Activated naive CD8-positive, alpha-beta T cell treated with anti-CD3 and anti-CD28 coated beads, Interleukin-2, amount 10 ng/mL, durations not matched to agents 7 days and 5 days (primary cell): Measurements from ENCODE around the gene LMTK2. TPM values are rescaled to one million over a fixed set of nuclear protein-coding genes. Genes with fewer than 3 reads are reported as not detected.

Experiments
- ATAC-seq: fragments of 150-1000 bp; cut with Tn5 transposase; one replicate; pipeline ENCODE4 v1.10.0; 2021; ENCODE audit warnings: low read depth, moderate library complexity
- POLR2A ChIA-PET: fragments of 350-600 bp; sonication (Branson Sonifier 250); formaldehyde crosslinking; loops from one replicate; lab custom pipeline; 2021; ENCODE audit warnings: antibody characterized with exemption; lab: Charles Lee
- DNase-seq: peaks from one replicate; pipeline ENCODE4 v3.0.0; 2021
- H3K27ac Mint-ChIP-seq: one replicate; pipeline ENCODE4 v1.8.0; 2022; ENCODE audit warnings: mild to moderate bottlenecking, mixed read lengths
- H3K27me3 Mint-ChIP-seq: one replicate; pipeline ENCODE4 v1.8.0; 2022; ENCODE audit warnings: mild to moderate bottlenecking, moderate library complexity, mixed read lengths
- H3K36me3 Mint-ChIP-seq: one replicate; pipeline ENCODE4 v1.8.0; 2021; ENCODE audit warnings: mild to moderate bottlenecking, mixed read lengths
- H3K4me1 Mint-ChIP-seq: one replicate; pipeline ENCODE4 v1.8.0; 2021; ENCODE audit warnings: mixed read lengths
- H3K4me3 Mint-ChIP-seq: one replicate; pipeline ENCODE4 v1.8.0; 2022; ENCODE audit warnings: mild to moderate bottlenecking, moderate library complexity, mixed read lengths
- H3K9me3 Mint-ChIP-seq: one replicate; pipeline ENCODE4 v1.8.0; 2021; ENCODE audit warnings: mixed read lengths
- total RNA-seq, 2 experiments: library from RNA; stranded (reverse); gene quantifications; one replicate each; pipeline ENCODE4 v1.2.3, GENCODE V29; 2021

LMTK2 gene
- total RNA-seq, 2 experiments from 2014 or later = 13.1 to 13.5 TPM

- no peak overlapping the region for H3K27ac Mint-ChIP-seq
- no peak for ATAC-seq
- no peaks in the 10 kb centered on the region for H3K9me3 Mint-ChIP-seq
- H3K36me3 Mint-ChIP-seq = peaks cover 4% of the 10 kb centered on the region
- DNase-seq = no peak
- no peaks in the 10 kb centered on the region for H3K27me3 Mint-ChIP-seq
- H3K4me3 Mint-ChIP-seq = no peak overlapping the region
- POLR2A ChIA-PET = no interaction called here
- H3K4me1 Mint-ChIP-seq = no peaks in the 10 kb centered on the region
Observed at GRCh38 chr7:98177553-98177952, 70.9 kb downstream of the LMTK2 start.

GRCh38 chr7:98178321-98178720 is 71.7 kb downstream of the LMTK2 start:
- POLR2A ChIA-PET = no interaction called here
- H3K9me3 Mint-ChIP-seq = no peaks in the 10 kb centered on the region
- ATAC-seq (no peak), DNase-seq (no peak)
- H3K27me3 Mint-ChIP-seq = no peaks in the 10 kb centered on the region
- H3K27ac Mint-ChIP-seq = no peak overlapping the region
- no peak overlapping the region for H3K4me3 Mint-ChIP-seq
- no peaks in the 10 kb centered on the region for H3K4me1 Mint-ChIP-seq
- peaks cover 9% of the 10 kb centered on the region for H3K36me3 Mint-ChIP-seq

GRCh38 chr7:98178762-98179490 is 72.3 kb downstream of the LMTK2 start:
- no peaks in the 10 kb centered on the region for H3K4me1 Mint-ChIP-seq
- no peaks in the 10 kb centered on the region for H3K27me3 Mint-ChIP-seq
- no peaks in the 10 kb centered on the region for H3K9me3 Mint-ChIP-seq
- POLR2A ChIA-PET = no interaction called here
- no peak overlapping the region for H3K4me3 Mint-ChIP-seq
- DNase-seq (no peak), ATAC-seq (no peak)
- no peak overlapping the region for H3K27ac Mint-ChIP-seq
- H3K36me3 Mint-ChIP-seq = peaks cover 9% of the 10 kb centered on the region

- no peak for DNase-seq
- Mint-ChIP-seq H3K4me3 (no peak overlapping the region), H3K9me3 (no peaks in the 10 kb centered on the region), H3K27ac (no peak overlapping the region), H3K27me3 (no peaks in the 10 kb centered on the region), H3K36me3 (peaks cover 9% of the 10 kb centered on the region), H3K4me1 (peaks cover 2% of the 10 kb centered on the region)
- POLR2A ChIA-PET = no interaction called here
- ATAC-seq = no peak
Observed at GRCh38 chr7:98180751-98181150, 74.1 kb downstream of the LMTK2 start.

GRCh38 chr7:98185101-98185500 is 78.4 kb downstream of the LMTK2 start:
- Mint-ChIP-seq H3K36me3 (peaks cover 27% of the 10 kb centered on the region), H3K4me3 (no peak overlapping the region), H3K4me1 (peaks cover 9% of the 10 kb centered on the region), H3K9me3 (peaks cover 4% of the 10 kb centered on the region), H3K27ac (no peak overlapping the region), H3K27me3 (no peaks in the 10 kb centered on the region)
- DNase-seq = no peak
- ATAC-seq = no peak
- POLR2A ChIA-PET = no interaction called here

- no peak overlapping the region for H3K27ac Mint-ChIP-seq
- POLR2A ChIA-PET = no interaction called here
- H3K36me3 Mint-ChIP-seq = peaks cover 32% of the 10 kb centered on the region
- peaks cover 12% of the 10 kb centered on the region for H3K4me1 Mint-ChIP-seq
- no peaks in the 10 kb centered on the region for H3K27me3 Mint-ChIP-seq
- peaks cover 4% of the 10 kb centered on the region for H3K9me3 Mint-ChIP-seq
- H3K4me3 Mint-ChIP-seq = no peak overlapping the region
- ATAC-seq (no peak), DNase-seq (no peak)
Observed at GRCh38 chr7:98186452-98187137, 79.9 kb downstream of the LMTK2 start.

GRCh38 chr7:98187138-98187502 is 80.5 kb downstream of the LMTK2 start:
- Mint-ChIP-seq H3K9me3 (peaks cover 4% of the 10 kb centered on the region), H3K4me1 (peaks cover 12% of the 10 kb centered on the region), H3K36me3 (peaks cover 32% of the 10 kb centered on the region), H3K4me3 (no peak overlapping the region), H3K27me3 (no peaks in the 10 kb centered on the region), H3K27ac (no peak overlapping the region)
- DNase-seq (no peak), ATAC-seq (no peak)
- POLR2A ChIA-PET = no interaction called here

GRCh38 chr7:98189559-98189958 is 82.9 kb downstream of the LMTK2 start:
- Mint-ChIP-seq H3K4me3 (no peak overlapping the region), H3K9me3 (peaks cover 4% of the 10 kb centered on the region), H3K4me1 (peaks cover 10% of the 10 kb centered on the region), H3K27ac (no peak overlapping the region), H3K36me3 (peaks cover 25% of the 10 kb centered on the region), H3K27me3 (no peaks in the 10 kb centered on the region)
- POLR2A ChIA-PET = no interaction called here
- ATAC-seq = no peak
- DNase-seq = no peak

- Mint-ChIP-seq H3K4me1 (peaks cover 10% of the 10 kb centered on the region), H3K27me3 (no peaks in the 10 kb centered on the region), H3K36me3 (peaks cover 25% of the 10 kb centered on the region), H3K4me3 (no peak overlapping the region), H3K27ac (no peak overlapping the region), H3K9me3 (peaks cover 4% of the 10 kb centered on the region)
- POLR2A ChIA-PET = no interaction called here
- ATAC-seq (no peak), DNase-seq (no peak)
Observed at GRCh38 chr7:98191668-98192431, 85.2 kb downstream of the LMTK2 start.

GRCh38 chr7:98192781-98193457 is 86.3 kb downstream of the LMTK2 start:
- H3K9me3 Mint-ChIP-seq = peaks cover 4% of the 10 kb centered on the region
- H3K36me3 Mint-ChIP-seq = peaks cover 25% of the 10 kb centered on the region
- no peak overlapping the region for H3K27ac Mint-ChIP-seq
- no peak overlapping the region for H3K4me3 Mint-ChIP-seq
- no peaks in the 10 kb centered on the region for H3K27me3 Mint-ChIP-seq
- peaks cover 10% of the 10 kb centered on the region for H3K4me1 Mint-ChIP-seq
- POLR2A ChIA-PET = no interaction called here
- ATAC-seq (no peak), DNase-seq (no peak)

- H3K27me3 Mint-ChIP-seq = no peaks in the 10 kb centered on the region
- peaks cover 20% of the 10 kb centered on the region for H3K36me3 Mint-ChIP-seq
- POLR2A ChIA-PET = no interaction called here
- no peak overlapping the region for H3K4me3 Mint-ChIP-seq
- no peak overlapping the region for H3K27ac Mint-ChIP-seq
- H3K9me3 Mint-ChIP-seq = peaks cover 4% of the 10 kb centered on the region
- peaks cover 8% of the 10 kb centered on the region for H3K4me1 Mint-ChIP-seq
- DNase-seq (no peak), ATAC-seq (no peak)
Observed at GRCh38 chr7:98193474-98194180, 87.0 kb downstream of the LMTK2 start.

- peaks cover 18% of the 10 kb centered on the region for H3K36me3 Mint-ChIP-seq
- H3K27ac Mint-ChIP-seq = no peak overlapping the region
Observed at GRCh38 chr7:98194186-98194585, 87.5 kb downstream of the LMTK2 start.

More at GRCh38 chr7:98194186-98194585, 87.5 kb downstream of the LMTK2 start:
- POLR2A ChIA-PET = no interaction called here
- no peak for ATAC-seq
- no peak for DNase-seq
- Mint-ChIP-seq H3K27me3 (no peaks in the 10 kb centered on the region), H3K9me3 (peaks cover 6% of the 10 kb centered on the region), H3K4me3 (no peak overlapping the region), H3K4me1 (peaks cover 8% of the 10 kb centered on the region)
